Measurements from ENCODE around the gene GATB. TPM values are rescaled to one million over a fixed set of nuclear protein-coding genes. Genes with fewer than 3 reads are reported as not detected.

GATB gene
- total RNA-seq, 4 donors from 2014 or later, result 11.4 to 34.5 (median 21.5) TPM

GRCh38 chr4:151716324-151716723 lies 44.5 kb downstream of the GATB start:
- DNase-seq (ENCODE audit: low spot score), result no peak
- ATAC-seq (ENCODE audit: low FRiP score), result no peak
- TF ChIP-seq, protein P1, sequence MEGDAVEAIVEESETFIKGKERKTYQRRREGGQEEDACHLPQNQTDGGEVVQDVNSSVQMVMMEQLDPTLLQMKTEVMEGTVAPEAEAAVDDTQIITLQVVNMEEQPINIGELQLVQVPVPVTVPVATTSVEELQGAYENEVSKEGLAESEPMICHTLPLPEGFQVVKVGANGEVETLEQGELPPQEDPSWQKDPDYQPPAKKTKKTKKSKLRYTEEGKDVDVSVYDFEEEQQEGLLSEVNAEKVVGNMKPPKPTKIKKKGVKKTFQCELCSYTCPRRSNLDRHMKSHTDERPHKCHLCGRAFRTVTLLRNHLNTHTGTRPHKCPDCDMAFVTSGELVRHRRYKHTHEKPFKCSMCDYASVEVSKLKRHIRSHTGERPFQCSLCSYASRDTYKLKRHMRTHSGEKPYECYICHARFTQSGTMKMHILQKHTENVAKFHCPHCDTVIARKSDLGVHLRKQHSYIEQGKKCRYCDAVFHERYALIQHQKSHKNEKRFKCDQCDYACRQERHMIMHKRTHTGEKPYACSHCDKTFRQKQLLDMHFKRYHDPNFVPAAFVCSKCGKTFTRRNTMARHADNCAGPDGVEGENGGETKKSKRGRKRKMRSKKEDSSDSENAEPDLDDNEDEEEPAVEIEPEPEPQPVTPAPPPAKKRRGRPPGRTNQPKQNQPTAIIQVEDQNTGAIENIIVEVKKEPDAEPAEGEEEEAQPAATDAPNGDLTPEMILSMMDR (IDR thresholded peaks at IDR 0.05), result no peak

GRCh38 chr4:151715881-151716280 lies 44.9 kb downstream of the GATB start:
- DNase-seq (ENCODE audit: low spot score) (no peak), ATAC-seq (ENCODE audit: low FRiP score) (no peak)
- TF ChIP-seq, protein P1 (IDR thresholded peaks at IDR 0.05), result no peak

DNA sequence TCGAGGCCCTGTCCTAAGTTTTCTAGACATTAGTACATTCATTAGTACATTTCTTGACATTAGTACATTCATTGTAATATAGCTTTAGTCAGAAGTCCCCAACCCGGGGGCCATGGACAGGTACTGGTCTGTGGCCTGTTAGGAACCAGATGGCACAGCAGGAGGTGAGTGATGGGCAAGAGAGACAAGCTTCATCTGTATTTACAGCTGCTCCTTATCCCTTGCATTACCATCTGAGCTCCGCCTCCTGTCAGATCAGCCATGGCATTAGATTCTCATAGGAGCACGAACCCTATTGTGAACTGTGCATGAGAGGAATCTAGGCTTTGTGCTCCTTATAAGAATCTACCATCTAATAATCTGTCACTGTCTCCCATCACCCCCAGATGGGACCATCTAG lies 48.0 kb downstream of the GATB start:
- TF ChIP-seq, protein P1 (IDR thresholded peaks at IDR 0.05), result no peak
- ATAC-seq (ENCODE audit: low FRiP score) (no peak), DNase-seq (ENCODE audit: low spot score) (no peak)

- DNase-seq (ENCODE audit: low spot score) (no peak), ATAC-seq (ENCODE audit: low FRiP score) (no peak)
- TF ChIP-seq, protein P1 (IDR thresholded peaks at IDR 0.05), result no peak
Observed at GRCh38 chr4:151711646-151712045, 49.2 kb downstream of the GATB start.

DNA sequence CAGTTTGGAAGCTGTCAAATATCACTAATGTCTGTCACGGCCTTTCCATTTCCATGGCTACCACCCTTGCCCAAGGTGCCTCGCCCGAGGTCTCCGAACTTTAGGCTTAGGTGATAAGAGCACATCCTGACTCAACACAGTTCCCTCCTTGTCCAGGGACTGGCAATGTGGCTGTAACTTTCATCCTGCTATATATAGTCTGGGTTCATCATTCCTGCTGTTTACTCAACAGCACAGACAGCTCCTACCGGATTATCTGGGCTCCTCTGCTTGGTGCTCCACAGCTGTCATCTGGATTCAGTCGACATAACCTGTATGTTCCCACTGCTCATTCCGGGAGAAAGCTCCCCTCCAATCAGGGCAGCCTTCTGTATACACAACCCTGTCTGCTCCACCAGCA lies 51.2 kb downstream of the GATB start:
- TF ChIP-seq, protein P1 (IDR thresholded peaks at IDR 0.05), result no peak
- ATAC-seq (ENCODE audit: low FRiP score), result no peak
- DNase-seq (ENCODE audit: low spot score), result no peak

GRCh38 chr4:151709071-151709470 lies 51.7 kb downstream of the GATB start:
- TF ChIP-seq, protein P1 (IDR thresholded peaks at IDR 0.05), result no peak
- DNase-seq (ENCODE audit: low spot score), result no peak

DNA sequence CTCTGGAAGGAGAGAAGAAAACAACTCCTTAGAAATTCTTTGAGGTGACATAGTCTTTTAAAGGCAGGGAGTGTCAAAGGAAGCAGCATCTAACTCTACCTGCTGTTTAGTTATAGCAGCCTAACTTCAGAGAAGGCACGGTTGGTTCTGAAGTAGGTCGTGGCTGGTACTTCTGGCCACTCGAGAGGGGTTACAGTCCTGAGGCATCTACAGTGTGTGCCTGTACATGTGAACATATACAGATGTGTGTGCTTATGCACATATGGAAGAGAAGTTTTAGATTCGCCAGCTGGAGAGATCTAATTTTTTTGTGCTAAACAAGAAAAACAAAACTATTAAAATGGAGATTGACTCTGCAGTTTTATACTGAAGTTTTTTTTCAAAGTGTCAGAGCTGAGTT lies 52.7 kb downstream of the GATB start:
- ATAC-seq (ENCODE audit: low FRiP score) (no peak), DNase-seq (ENCODE audit: low spot score) (no peak)
- TF ChIP-seq, protein P1 (IDR thresholded peaks at IDR 0.05), result no peak

More at GRCh38 chr4:151709071-151709470, 51.7 kb downstream of the GATB start:
- ATAC-seq (ENCODE audit: low FRiP score), result no peak

All from omental fat pad (tissue), 4 donors.